ENCODE measurements around the gene GPC6. TPM values are rescaled to one million over a fixed set of nuclear protein-coding genes. Genes with fewer than 3 reads are reported as not detected.

Gene GPC6
- total RNA-seq, 1 experiment from 2014 or later, result 0.22 TPM

- Histone ChIP-seq H3K9me2 (ENCODE audit: insufficient read depth) (no peaks in the 10 kb centered on the region), H3K4me2 (ENCODE audit: low read length) (no peak overlapping the region), H3K4me1 (ENCODE audit: control insufficient read depth in 1 of 2, insufficient read depth in 2 of 2, low read length in 2 of 2) (no peaks in the 10 kb centered on the region), H3K36me3 (ENCODE audit: control insufficient read depth in 1 of 2, insufficient read depth in 2 of 2, low read length in 2 of 2) (no peaks in the 10 kb centered on the region), H4K20me1 (ENCODE audit: insufficient read depth) (no peaks in the 10 kb centered on the region), H3K79me2 (ENCODE audit: insufficient read depth, low read length) (no peaks in the 10 kb centered on the region), H3K9me3 (ENCODE audit: control insufficient read depth in 1 of 2, insufficient read depth in 1 of 2, low read depth in 1 of 2, low read length in 2 of 2) (peaks cover 0 to 15% of the 10 kb centered on the region in 2 experiments; a peak in 2 of 4 replicates), H3K27ac (ENCODE audit: low read depth, low read length) (no peak overlapping the region), H2AFZ (ENCODE audit: low read depth, low read length, poor library complexity, severe bottlenecking) (no peak overlapping the region), H3K4me3 (replicated peaks in 1 of 2; ENCODE audit: low read depth in 1 of 2, low read length in 2 of 2) (no peak overlapping the region), H3K9ac (ENCODE audit: low read length) (no peak overlapping the region), H3K27me3 (ENCODE audit: insufficient read depth, low read length) (no peaks in the 10 kb centered on the region)
- RAD21 ChIA-PET (ENCODE audit: low non-redundant PET in 1 of 2, low total read pairs in 2 of 2, uncharacterized antibody in 2 of 2, unreplicated experiment in 2 of 2), result no interaction called here
- CTCF ChIA-PET, result no interaction called here
- DNase-seq (ENCODE audit: low read depth, low spot score), result no peak
- intact Hi-C loops (cut with micrococcal nuclease), result no loop called here
- POLR2A ChIA-PET, result no interaction called here
- BruUV-seq (replicated peaks), result no TSS peak
- TF ChIP-seq MAX (IDR thresholded peaks at IDR 0.05) (no peak), FOSL1 (IDR thresholded peaks at IDR 0.05; ENCODE audit: low read depth) (no peak), ELF1 (IDR thresholded peaks at IDR 0.05; ENCODE audit: borderline replicate concordance, low read depth) (no peak), YY1 (IDR thresholded peaks at IDR 0.05; ENCODE audit: extremely low read depth, insufficient replicate concordance, low read depth, low read length) (no peak), ZNF274 (IDR thresholded peaks at IDR 0.05; ENCODE audit: low read depth, low read length) (no peak), EZH2 (IDR thresholded peaks at IDR 0.05) (no peak), POLR2A (IDR thresholded peaks at IDR 0.05; ENCODE audit: borderline replicate concordance, extremely low read depth, insufficient read depth, insufficient read length) (no peak)
- no peak for ATAC-seq
These were observed 992.3 kb downstream of the GPC6 start for GRCh38 chr13:94218951-94219350.

- no peaks in the 10 kb centered on the region for H4K20me1 ChIP-seq (ENCODE audit: insufficient read depth)
- DNase-seq (ENCODE audit: low read depth, low spot score), result no peak
- no peak overlapping the region for H2AFZ ChIP-seq (ENCODE audit: low read depth, low read length, poor library complexity, severe bottlenecking)
- peaks cover 0 to 10% of the 10 kb centered on the region in 2 experiments; a peak in 1 of 4 replicates for H3K9me3 ChIP-seq (ENCODE audit: control insufficient read depth in 1 of 2, insufficient read depth in 1 of 2, low read depth in 1 of 2, low read length in 2 of 2)
- H3K9ac ChIP-seq (ENCODE audit: low read length), result no peak overlapping the region
- no peak overlapping the region for H3K4me2 ChIP-seq (ENCODE audit: low read length)
- no peak for TF ChIP-seq TCF7L2 (IDR thresholded peaks at IDR 0.05; ENCODE audit: borderline replicate concordance, extremely low read depth, insufficient read depth, insufficient read length)
- no peak for TF ChIP-seq ZFX (IDR thresholded peaks at IDR 0.05)
- TF ChIP-seq FOSL1 (IDR thresholded peaks at IDR 0.05; ENCODE audit: low read depth), result no peak
- TF ChIP-seq ZNF274 (IDR thresholded peaks at IDR 0.05; ENCODE audit: low read depth, low read length), result no peak
- no peak for TF ChIP-seq ZBTB33 (IDR thresholded peaks at IDR 0.05; ENCODE audit: extremely low read depth, insufficient replicate concordance, low read length)
- no peak for TF ChIP-seq ATF3 (IDR thresholded peaks at IDR 0.05)
- TF ChIP-seq YY1 (IDR thresholded peaks at IDR 0.05; ENCODE audit: extremely low read depth, insufficient replicate concordance, low read depth, low read length), result no peak
- H3K4me1 ChIP-seq (ENCODE audit: control insufficient read depth in 1 of 2, insufficient read depth in 2 of 2, low read length in 2 of 2), result no peaks in the 10 kb centered on the region
- ATAC-seq, result no peak
- BruUV-seq (replicated peaks), result no TSS peak
- H3K27me3 ChIP-seq (ENCODE audit: insufficient read depth, low read length), result no peaks in the 10 kb centered on the region
- no peaks in the 10 kb centered on the region for H3K79me2 ChIP-seq (ENCODE audit: insufficient read depth, low read length)
- H3K36me3 ChIP-seq (ENCODE audit: control insufficient read depth in 1 of 2, insufficient read depth in 2 of 2, low read length in 2 of 2), result no peaks in the 10 kb centered on the region
- ChIA-PET RAD21 (ENCODE audit: low non-redundant PET in 1 of 2, low total read pairs in 2 of 2, uncharacterized antibody in 2 of 2, unreplicated experiment in 2 of 2) (no interaction called here), POLR2A (no interaction called here), CTCF (no interaction called here)
- no peak overlapping the region for H3K27ac ChIP-seq (ENCODE audit: low read depth, low read length)
- no peaks in the 10 kb centered on the region for H3K9me2 ChIP-seq (ENCODE audit: insufficient read depth)
- no peak overlapping the region for H3K4me3 ChIP-seq (replicated peaks in 1 of 2; ENCODE audit: low read depth in 1 of 2, low read length in 2 of 2)
- intact Hi-C loops (cut with micrococcal nuclease), result no loop called here
These were observed 998.1 kb downstream of the GPC6 start for GRCh38 chr13:94224670-94225069.
